Kidney capillary endothelial cell (primary cell): ENCODE results near the gene NDC80.
"Not testable (repeated sequence)": the region's sequence is repeated elsewhere in the genome, so short reads cannot be mapped to it uniquely, and the experiment has no call there.

Experiments
- DNase-seq: peaks from one replicate; pipeline ENCODE4 v3.0.0-alpha.2; 2018; ENCODE audit warnings: low spot score

NDC80 gene

DNA sequence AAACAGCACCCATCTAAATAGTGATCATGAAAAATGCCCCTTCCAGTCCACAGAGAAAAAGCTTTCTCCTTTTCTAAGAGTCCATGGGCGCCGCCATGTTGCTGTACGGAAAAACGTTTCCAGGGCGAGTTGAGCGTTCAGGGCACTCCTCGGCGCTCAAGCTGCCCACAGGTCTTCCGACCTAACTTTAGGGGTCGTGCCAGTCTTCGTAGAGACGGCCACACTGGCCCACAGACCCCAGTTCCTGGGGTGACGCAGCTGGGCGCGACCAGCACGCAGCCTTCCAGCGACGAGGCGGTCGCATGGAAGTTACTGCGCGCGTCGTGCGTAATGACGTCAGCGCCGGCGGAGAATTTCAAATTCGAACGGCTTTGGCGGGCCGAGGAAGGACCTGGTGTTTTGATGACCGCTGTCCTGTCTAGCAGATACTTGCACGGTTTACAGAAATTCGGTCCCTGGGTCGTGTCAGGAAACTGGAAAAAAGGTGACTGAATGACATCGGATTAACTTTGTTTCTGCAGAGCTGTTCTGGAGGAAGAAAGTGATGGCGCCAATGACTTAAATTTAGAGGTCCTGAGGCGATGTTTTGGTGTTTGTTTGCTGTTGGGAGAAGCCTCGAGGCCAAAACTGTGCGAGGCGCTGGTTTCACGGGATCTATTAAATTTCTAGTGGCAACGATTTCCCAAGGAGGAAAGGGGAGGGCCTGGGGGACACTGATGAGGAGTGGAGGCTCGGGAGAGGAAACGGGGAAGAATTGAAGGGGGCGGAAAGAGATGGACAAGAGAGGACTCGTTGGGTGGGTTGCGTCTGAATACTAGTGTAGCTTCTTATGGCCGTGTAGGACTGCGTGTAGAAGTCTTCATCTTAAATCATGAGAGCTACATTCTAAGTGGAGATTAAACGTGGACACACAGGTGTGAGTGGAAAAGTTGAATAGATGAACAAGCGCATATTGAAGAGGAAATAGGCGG, at the start of gene NDC80, which contains the start of gene METTL4:
NDC80 (plus strand) TSS at position 358 of the 971 bp plus-strand sequence. CDS start 1,429 bp downstream, outside the sequence.
METTL4 (minus strand) TSS at position 306 of the 971 bp plus-strand sequence. CDS start 4,289 bp downstream, outside the sequence.
- DNase-seq, result peak; percentile 85

DNA sequence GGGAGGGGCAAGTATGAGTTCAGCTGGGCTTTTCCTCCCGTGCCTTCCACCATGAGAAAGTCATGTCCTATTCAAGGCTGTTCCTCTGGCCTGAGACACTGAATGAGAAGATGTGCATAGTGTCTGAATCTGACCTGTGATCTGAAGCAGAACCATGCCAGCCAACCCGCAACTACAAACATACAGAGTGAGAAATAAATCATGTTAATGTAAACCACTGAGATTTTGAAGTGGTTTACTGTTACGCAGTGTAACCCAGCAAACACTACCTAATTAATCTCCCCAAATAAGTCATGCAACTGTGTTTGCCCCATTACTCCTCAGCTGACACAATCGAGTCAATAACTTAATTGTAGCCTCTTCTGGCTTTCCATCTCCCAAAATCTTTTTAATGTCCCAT, 49.2 kb upstream of the NDC80 start:
- DNase-seq, result no peak

DNA sequence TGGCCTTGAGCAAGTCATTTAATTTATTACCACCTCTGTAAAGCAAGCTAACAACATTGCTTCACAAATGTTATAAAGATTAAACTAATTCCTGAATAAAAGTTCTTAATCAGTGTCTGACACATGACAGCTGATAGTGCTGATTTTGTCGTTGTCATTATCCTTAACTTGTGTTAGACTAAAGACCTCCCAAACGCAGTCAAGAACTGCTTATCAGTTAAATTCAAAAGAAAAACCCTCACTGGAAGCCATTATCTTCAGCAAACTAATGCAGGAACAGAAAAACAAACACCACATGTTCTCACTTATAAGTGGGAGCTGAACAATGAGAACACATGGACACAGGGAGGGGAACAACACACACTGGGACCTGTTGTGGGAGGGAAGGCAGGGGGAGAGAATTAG, 46.6 kb upstream of the NDC80 start:
- not testable (repeated sequence) for DNase-seq

DNA sequence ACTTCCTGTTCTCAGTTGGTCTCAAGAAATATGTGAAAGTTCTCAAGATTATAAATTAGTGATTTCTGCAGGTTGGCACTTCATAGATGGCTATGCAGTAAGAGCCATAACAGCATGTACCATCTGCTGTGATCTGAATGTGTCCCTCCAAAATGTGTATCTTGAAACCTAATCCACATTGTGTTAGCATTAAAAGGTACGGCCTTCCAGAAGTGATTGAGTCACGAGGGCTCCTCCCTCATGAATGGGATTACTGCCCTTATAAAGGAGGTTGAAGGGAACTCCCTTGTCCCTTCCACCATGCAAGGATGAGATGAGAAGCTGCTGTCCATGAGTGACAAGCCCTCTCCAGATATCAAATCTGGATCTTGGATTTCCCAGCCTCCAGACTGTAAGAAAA, 45.0 kb upstream of the NDC80 start:
- DNase-seq, result no peak

DNA sequence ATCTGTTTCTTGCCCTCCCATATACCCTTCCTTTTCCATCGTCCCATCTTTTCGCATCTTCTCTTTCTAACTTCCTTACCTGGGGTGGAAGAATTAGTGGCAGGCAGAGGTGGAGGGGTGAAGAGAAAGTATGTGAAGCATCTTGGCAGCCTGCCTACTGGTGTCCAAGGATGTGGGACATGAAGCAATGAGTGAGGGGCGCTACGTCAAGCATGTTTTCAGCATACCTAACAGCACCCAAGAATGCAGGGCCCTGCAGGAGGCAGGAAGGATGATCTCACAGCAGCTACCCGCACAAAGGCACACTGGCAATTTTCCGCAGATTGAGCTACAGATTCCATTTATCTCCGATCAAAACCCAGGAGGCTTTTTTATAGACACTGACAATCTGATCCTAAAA, 42.2 kb upstream of the NDC80 start:
- no peak for DNase-seq

DNA sequence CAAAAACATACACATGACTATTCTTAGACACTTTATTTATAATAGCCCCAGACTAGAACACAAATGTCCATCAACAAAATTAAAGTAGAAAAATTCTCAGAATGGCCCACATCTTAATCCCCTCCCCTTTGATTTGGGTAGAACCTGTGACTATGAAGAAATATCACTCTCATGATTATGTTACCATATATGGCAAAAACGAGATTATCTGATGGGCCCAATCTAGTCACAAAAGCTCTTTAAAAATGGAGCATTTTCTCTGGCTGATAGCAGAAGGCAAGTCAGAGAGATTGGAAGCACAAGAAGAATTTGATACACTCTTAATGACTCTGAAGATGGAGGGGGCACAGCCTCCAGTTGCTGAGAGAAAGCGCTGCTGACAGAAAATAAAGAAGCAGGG, 39.6 kb upstream of the NDC80 start:
- no peak for DNase-seq

DNA sequence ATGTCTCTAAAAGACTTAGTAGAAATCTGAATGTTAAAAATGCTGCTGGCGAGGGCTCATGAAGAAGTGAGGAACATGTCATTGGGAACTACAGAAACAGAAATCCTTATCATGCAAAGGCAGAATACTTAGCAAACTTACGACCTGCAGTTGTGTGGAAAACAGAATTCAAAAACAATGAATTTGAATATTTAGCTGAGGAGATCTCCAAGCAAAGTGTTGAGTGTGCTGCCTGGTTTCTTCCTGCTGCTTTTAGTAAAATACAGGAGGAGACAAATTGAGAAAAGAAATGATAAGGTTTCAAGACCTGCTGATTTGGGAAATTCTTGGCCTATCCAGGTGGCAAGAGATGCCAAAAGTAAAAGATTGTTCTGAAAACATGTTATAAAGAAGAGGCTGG, 38.6 kb upstream of the NDC80 start:
- no peak for DNase-seq

DNA sequence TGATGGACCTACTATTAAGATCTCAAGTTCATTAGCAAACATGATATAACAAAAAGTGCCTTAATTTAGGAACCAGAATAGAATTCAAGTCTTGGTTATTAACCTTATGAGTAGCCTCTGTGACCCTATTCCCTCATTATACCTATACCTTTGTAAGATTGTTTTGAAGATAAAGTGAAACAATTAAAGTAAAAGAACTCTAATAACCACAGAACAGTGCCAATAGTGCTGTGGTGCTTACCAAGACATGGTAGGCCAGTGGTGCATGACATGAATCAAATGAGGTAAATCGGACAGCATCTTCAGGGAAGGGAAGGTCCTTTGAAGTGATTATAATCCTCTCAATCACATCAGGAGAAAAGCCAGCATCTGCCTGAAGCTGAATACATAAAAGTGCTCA, 36.5 kb upstream of the NDC80 start:
- DNase-seq, result no peak

DNA sequence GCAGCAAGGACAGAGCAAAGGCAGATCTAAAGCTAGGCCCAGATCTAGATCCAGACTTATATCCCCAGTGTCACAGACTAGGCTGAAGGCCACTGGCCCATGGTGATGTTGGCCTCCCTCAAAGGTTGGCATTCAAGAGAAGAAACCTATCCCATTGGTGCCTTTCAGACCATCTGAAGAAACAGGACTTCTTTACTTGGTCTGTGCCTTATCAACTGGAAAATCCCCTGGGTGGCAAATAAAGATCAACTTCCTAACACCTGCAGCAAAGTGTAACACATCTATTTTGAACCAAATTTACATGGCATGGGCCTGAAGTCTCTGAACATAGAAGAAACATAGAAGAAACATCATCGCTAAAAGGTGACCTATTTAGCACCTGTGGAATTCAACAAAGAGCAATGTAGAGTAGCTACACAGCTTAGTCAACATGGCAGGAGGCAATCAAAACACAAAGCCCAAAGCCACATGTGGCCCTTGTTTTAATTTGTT, 35.9 kb upstream of the NDC80 start:
- DNase-seq, result no peak

DNA sequence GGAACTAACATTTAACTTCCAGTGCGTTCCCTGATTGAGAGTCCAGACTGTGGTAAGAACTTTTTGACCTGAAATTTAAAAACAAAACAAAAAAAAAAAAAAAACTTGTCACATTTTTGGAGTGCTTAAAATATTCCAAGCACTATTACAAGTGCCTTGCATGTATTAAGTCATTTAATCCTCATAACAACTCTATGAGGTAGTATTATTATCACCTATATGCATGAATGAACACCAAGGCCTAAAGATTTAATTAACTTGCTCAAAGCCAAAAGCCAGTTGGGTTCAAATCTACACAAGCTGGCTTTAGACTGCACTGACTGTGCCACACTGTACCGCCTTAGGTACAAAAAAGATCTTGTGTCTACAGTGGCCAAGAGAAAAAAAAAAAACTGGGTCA, 35.3 kb upstream of the NDC80 start:
- DNase-seq, result no peak

DNA sequence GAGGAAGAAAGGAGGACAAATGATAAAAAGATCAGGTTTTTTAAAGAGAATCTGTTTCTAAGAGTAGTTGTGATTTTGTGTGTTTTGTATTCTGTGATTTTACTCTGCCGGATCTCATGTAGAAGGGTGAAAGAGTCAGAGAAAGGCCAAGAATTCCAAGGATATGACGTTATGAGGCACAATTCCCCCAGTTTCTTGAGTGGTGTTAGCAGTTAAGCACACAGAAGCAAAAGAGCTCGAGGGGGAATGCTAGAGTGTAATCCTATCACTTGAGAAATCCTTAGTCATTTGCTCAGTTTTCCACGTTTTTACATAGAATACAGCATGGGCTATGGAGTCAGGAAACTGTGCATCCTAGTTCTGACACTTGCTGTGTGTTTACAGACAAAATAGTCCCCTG, 34.9 kb upstream of the NDC80 start:
- no peak for DNase-seq

DNA sequence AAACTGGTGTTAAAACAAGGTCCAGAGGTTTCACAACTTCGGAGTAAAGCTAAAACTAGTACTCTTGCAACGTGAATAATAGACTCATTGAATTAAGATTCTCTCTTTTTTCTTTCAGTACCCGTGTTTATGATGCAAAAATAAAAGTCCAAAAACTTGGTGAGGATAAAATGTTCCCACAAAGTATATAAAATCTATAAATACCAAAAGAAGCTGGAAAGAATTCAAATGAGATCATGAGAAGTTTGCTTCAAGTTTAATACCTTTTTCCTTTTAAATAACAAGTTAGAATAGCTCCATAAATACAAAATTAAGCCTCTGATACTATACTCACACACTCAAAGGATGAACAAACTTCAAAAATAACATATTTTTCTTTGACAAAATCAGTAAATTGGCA, 34.1 kb upstream of the NDC80 start:
- DNase-seq, result no peak

DNA sequence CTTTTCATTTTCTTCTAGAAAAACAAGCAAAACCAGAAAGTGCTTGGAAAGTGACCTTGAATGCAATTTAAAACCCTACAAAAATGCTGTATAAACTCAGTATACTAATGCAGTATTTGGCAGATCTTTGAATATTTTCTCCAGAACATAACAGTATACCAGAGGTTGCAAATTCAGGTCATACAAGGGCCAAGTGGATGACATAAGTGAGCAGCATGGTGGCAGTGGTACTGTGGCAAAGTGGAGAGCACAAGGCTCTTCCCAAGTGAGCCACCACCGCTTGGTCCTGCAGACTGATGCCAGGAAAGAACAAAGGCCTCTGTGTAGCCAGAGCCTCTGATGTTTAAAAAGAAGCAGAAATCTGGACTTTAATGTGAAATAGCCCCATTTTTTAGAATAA, 33.1 kb upstream of the NDC80 start:
- no peak for DNase-seq

DNA sequence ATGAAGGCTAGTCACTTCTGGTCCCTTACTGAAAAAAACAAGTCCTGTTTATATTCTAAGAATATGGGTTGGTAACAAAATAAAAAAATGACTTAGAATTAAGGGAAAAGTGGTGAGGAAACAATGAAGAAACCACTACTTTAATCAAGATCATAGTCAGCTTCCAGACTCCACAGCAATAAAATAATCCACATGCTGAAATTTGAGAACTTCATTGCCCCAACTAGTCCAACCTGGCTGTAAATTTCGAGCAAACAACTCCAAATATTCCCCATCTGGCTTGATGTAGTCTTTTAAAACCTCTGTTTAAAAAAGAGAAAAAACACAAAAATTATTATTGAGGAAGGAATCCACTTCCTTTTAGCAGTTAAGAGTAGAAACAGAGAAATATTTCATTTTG, 32.5 kb upstream of the NDC80 start:
- no peak for DNase-seq

DNA sequence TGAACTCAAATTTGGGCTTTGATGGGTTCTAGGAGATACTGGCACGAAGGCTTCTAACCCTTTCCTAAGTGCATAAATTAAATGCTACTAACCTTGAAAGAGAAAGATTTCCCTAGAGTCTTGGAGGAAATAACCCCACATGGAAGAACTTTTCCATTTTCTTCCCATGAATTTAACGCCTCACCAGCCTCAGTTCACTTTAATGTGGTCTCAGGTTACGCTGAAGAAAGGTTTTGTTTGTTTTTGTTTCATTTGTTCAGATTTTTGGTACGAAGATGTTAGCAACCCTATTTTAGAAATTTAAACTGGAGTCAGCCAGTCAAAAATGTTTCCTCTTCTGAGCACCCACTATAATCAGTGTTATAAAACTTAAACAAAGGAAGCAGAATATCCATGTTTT, 30.8 kb upstream of the NDC80 start:
- no peak for DNase-seq

DNA sequence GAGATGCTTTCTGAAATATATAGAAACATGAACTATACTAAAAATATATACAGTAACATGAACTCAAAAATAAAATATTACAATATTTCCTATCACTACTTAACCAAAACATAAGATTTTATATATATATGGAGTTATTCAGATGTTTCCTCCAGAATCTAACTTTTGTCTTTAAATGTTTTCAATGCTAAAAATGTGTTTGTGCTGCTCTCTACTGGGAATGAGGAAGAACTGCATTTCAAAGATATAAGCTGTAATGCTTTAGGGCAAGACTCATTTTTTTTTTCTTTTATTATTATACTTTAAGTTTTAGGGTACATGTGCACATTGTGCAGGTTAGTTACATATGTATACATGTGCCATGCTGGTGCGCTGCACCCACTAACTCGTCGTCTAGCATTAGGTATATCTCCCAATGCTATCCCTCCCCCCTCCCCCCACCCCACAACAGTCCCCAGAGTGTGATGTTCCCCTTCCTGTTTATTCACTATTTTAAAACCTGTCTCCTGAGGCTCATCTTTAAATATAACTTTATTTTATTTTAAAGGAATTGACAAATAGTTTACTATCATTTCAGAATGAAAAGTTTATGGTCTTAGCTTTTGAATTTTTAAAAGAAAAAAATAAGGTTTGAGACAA, 29.3 kb upstream of the NDC80 start:
- peak; percentile 64 for DNase-seq

DNA sequence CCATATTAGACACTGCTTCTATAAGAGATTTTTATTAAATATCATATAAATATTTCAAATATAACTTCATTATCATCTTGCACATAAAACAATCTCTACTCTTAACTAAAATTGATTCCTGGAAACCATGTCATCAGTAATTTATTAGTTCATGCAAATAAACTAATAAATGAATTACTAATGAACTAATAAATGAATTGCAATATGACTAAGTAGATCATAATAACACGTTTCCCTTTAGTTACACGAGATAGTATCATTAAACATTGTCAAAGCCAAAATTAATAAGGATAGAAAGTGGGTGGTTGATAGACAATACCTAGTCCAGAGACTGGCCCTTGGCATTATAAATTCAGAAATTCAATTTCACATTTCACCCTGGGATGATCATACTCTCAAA, 26.2 kb upstream of the NDC80 start:
- DNase-seq, result no peak

DNA sequence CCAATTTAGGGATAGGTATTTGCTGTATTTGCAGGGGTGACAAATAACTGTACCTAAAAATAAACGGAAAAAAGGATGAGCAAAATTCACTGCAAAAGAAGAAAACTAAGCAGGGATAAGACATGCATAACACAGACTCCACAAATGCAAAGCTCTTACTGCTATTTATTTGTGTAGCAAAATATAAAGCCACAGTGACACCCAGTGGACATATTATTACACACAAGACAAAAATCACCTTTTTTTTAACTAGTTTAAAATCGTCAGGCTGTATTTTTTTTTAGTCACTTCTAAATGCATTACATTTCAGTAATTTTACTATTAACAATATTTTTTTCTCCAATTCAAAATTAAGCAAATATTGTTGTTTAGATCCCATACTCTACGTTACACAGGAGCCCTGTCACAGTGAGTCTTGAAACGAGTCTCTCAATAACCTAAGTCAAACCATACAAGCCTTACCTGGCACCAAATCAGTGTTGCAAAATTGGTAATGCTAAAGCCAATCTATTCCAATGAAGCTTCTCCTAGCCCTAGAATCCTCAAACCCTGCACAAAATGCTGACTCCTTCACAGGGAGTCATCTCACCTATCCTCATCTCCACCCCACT, 23.8 kb upstream of the NDC80 start:
- peak; percentile 47 for DNase-seq

DNA sequence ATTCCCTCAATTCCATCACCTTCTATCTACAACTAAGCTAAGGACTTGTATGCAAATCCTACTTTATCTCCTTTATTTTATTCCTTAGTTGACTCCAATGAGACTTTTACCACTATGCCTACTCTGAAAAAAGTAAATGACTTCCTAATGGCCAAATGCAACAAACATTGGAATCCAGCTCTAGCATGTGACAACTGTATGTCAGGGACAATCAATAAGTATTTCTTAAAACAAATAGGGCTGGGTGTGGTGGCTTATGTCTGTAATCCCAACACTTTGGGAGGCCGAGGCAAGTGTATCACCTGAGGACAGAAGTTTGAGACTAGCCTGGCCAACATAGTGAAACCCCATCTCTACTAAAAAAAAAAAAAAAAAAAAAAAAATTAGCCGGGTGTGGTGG, 21.9 kb upstream of the NDC80 start:
- DNase-seq, result no peak

DNA sequence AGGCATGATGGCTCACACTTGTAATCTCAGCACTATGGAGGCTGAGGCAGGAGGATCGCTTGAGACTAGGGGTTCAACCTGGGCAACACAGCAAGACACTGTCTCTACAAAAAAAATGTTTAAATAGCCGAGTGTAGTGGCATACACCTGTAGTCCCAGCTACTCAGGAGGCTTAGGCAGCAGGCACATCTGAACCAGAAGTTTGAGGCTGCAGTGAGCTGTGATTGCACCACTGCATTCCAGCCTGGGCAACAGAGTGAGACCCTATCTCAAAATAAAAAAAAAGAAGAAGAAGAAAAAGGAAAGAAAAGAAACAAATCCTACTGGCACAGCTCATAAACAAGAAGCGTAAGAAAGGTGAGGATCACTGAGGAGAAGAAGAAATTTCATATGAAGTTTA, 19.9 kb upstream of the NDC80 start:
- DNase-seq, result no peak

DNA sequence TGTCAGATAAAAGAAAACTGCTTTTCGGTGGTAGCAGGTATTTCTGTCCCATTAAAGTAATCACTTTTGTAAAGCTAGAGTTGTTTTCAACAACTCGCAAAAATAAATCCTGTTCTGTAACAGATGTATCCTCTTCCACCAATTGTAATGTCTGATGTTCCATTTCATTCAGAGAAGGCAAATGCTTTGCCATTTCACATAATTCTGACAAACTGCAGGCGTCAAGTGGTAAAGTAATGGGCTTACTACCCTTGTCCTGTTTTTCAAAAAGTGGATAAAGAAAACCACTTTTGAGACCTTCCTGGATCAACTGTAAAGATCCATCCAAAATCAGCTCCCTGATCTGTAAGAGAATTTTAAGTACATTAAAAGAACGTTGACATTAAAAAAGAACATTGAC, 16.7 kb upstream of the NDC80 start:
- no peak for DNase-seq

DNA sequence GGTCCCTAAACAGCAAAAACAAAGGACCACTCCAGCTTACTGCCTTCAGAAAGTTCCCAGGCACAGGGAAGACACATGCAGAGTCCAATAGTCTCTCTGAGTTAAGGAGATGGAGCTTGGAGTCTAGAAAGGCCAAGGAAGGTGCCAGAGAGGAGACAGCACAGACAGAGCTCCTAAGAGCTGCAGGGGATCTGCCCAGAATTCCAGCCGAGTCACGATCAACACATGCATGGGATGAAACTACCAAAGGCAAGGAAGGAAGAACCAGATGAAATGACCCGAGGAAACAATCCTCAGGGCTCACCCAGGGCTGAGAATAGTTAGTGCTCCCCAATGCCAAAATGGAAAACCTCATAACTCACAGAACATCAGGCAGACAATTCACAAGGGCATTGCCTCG, 15.5 kb upstream of the NDC80 start:
- DNase-seq, result no peak

DNA sequence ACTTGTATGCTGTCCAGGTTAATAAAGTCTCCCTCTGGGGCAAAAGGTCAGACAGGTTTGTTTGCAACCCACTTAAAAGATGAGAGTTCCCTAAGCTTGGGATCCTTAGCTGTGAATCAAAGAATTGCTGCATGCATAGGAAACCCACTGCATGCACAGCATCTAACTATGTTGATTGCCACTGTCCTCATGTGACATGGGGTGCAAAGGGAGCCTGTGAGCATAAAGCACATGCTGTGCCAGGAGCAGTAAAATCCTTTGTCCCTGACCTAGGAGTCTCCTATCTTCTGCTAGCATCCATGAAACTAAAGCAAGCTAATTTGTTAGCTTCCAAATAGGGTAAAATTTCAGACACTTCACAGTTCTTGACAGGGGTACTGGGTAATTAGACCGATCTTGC, 13.8 kb upstream of the NDC80 start:
- no peak for DNase-seq
